AG20443 (cell line): ENCODE measurements around the gene NOP9.
"Not testable (repeated sequence)": the region's sequence is repeated elsewhere in the genome, so short reads cannot be mapped to it uniquely, and the experiment has no call there.

ENCODE experiments used
- DNase-seq: peaks from one replicate; pipeline ENCODE4 v3.0.0; 2012; ENCODE audit warnings: low spot score, mixed read lengths

Gene NOP9

DNA sequence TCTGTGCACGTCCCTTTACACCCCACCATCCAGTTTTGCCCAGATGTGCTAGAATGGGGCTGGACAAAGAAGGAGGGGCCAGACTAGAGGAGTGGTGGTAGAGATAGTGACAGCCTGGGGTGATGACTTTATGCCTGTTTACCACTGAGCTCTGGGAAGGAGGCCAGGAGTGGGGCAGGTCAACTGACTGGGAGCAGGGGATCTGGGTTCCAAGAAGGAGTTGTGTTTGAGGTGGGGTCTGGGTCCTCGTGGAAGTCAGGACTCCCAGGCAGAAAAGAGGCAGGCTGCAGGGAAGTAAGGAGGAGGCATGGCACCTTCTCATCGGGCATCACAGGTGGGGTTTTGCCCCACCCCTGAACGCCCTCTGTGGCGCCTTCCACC lies 10.6 kb downstream of the NOP9 start:
- no peak for DNase-seq

DNA sequence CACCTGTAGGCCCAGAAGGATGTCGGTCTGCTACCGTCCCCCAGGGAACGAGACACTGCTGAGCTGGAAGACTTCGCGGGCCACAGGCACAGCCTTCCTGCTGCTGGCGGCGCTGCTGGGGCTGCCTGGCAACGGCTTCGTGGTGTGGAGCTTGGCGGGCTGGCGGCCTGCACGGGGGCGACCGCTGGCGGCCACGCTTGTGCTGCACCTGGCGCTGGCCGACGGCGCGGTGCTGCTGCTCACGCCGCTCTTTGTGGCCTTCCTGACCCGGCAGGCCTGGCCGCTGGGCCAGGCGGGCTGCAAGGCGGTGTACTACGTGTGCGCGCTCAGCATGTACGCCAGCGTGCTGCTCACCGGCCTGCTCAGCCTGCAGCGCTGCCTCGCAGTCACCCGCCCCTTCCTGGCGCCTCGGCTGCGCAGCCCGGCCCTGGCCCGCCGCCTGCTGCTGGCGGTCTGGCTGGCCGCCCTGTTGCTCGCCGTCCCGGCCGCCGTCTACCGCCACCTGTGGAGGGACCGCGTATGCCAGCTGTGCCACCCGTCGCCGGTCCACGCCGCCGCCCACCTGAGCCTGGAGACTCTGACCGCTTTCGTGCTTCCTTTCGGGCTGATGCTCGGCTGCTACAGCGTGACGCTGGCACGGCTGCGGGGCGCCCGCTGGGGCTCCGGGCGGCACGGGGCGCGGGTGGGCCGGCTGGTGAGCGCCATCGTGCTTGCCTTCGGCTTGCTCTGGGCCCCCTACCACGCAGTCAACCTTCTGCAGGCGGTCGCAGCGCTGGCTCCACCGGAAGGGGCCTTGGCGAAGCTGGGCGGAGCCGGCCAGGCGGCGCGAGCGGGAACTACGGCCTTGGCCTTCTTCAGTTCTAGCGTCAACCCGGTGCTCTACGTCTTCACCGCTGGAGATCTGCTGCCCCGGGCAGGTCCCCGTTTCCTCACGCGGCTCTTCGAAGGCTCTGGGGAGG lies 11.3 kb downstream of the NOP9 start, which contains the start of gene LTB4R:
LTB4R (plus strand) TSS at position 857 of the 959 bp plus-strand sequence. CDS start 4,150 bp downstream, outside the sequence.
- DNase-seq: peak; percentile 93

DNA sequence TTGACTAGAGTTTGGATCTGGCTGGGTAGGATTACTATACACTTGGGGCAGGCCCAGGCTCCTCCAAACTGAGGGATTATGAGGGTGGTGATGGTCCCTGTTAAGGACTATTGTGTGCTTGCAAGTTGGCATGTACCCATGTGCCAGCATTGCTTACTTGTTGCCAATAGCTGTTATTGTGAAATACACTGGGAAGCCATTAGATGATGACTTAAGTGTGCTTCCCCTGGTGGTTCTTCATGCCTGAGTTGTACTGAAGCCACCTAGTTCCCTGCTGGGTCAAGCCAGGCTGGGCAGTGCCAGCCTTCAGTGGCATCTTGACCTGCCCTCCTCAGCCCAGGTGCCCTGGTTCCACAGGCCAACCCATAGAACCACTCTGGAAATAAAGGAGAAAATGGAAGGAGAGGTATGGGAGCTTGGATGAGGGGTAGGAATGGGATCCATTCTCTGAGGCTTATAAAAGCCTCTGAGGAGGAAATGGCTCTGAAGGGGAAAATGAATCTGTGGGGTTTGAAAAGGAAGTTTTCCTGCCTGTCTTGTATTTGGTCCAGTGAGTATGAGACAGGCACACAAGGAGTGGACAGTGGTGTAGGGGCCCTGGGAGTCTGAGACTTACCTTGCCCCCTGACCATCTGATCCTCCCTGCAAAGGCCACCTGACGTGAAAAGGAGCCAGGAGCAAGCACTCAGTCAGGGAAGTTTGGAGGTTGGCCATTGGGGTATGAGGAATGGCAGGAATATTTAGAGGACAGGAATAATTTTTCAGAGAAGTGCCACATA lies 12.4 kb downstream of the NOP9 start:
- peak; percentile 31 for DNase-seq

DNA sequence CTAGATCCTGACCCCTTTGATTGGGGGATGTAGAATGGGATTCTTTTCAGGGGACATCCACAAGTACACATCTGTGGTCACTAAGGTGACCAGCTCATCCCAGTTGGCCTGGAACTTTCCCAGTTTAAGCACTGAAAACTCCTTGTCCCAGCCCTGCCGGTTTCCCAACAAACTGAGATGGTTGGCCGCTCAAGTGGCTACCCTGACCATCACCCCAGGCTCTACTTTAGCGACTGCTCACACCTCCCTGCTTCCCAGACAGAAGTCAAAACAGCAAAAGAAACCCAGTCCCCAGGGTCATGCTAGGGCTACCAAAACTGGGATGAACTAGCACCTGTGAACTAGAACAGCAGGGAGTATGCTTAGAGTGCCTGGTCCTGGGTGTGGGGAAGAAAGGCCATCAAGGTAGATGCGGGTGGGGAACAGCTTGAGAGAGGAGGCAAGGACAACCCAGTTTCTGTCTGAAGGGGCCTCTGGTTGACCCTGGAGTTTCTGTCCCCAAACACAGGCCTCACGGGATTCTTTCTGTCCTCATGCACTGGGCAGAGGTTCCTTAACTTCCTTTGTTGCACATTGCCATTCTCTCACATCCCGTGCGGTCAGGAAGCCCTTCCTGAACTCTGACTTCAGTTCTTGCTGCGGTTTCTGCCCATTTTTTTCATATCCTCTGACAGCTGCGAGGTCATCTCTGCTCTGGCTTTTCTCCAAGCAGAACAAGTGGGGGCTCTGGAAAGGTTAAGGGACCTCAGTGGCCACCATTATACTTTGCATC lies 13.3 kb downstream of the NOP9 start:
- DNase-seq: no peak

DNA sequence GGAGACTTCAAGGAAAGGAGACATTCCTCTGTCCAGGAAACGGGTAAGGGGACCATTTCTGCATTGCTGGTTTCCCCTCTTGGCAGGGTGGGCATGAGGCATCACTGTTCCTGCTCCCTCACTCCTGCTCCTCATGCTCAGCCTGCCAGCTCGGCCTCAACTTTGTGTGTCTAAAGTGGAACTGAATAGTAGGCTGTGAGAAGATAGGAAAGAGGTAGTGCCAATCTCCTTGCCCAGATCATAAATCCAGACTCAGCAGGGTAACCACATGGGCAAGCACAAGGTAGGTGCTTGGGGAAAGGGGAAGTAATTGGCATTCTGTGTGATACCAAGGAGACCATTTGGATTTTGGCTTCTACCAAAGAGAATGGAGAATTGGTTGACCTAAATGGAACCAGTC lies 14.3 kb downstream of the NOP9 start:
- DNase-seq: no peak

DNA sequence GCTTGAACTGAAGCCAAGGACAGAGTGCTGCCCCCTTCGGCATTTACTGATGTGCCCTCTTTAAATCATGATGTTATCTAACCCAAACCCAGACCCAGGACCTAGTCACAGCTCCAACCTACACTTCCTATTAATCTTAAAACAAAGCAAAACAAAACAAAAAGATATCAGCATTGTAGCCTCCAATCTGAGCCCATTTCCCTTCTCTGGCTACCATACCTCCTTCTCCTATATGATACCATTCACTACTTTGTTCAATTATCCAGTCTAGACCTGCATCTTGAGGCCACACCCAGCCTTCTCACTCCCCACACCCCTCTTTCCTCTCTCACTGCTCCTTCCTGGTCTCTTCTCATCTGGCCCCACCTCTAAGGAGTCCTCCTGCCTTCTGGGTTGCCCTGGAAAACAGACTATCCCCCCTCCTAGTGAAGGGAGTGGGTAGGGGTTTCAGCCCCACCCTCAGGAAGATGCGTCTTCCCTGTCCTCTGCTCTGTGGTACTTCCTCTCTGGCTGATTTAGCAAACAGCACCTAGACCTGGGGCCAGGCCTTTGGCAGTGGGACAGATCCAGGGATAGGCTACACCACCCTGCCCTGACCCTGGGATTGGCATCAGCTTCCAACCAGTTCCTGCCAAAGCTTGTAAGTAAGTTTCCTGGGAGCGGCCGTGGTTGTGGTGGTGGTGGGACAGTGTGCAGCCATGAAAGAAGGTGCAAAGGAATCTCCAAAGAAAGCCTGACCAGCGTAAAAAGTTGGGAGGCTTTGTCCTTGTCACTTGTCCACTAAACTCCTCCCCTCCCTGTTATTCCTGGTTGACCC lies 14.9 kb downstream of the NOP9 start:
- no peak for DNase-seq

DNA sequence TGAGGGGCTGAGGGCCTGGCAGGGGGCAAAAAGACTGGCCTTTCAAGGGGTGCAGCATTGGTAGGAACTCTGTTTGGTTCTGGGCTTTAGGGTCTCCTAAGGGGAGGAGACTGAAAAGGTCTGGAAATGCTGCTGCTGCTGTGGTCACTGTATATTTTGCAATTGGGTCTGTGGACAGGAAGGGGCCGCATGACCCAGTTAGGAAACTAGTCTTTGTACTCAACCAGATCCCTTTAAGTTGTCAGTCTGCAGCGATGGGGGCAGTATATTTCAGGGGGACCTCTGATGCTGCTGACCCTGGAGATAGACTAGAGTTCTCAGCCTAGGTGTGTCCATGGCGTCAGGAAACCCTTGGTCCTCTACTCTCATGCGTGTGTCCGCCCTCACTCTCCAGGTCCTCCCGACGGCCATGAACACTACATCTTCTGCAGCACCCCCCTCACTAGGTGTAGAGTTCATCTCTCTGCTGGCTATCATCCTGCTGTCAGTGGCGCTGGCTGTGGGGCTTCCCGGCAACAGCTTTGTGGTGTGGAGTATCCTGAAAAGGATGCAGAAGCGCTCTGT lies 15.7 kb downstream of the NOP9 start:
- no peak for DNase-seq

DNA sequence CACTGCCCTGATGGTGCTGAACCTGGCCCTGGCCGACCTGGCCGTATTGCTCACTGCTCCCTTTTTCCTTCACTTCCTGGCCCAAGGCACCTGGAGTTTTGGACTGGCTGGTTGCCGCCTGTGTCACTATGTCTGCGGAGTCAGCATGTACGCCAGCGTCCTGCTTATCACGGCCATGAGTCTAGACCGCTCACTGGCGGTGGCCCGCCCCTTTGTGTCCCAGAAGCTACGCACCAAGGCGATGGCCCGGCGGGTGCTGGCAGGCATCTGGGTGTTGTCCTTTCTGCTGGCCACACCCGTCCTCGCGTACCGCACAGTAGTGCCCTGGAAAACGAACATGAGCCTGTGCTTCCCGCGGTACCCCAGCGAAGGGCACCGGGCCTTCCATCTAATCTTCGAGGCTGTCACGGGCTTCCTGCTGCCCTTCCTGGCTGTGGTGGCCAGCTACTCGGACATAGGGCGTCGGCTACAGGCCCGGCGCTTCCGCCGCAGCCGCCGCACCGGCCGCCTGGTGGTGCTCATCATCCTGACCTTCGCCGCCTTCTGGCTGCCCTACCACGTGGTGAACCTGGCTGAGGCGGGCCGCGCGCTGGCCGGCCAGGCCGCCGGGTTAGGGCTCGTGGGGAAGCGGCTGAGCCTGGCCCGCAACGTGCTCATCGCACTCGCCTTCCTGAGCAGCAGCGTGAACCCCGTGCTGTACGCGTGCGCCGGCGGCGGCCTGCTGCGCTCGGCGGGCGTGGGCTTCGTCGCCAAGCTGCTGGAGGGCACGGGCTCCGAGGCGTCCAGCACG lies 16.4 kb downstream of the NOP9 start:
- DNase-seq: peak; percentile 39

DNA sequence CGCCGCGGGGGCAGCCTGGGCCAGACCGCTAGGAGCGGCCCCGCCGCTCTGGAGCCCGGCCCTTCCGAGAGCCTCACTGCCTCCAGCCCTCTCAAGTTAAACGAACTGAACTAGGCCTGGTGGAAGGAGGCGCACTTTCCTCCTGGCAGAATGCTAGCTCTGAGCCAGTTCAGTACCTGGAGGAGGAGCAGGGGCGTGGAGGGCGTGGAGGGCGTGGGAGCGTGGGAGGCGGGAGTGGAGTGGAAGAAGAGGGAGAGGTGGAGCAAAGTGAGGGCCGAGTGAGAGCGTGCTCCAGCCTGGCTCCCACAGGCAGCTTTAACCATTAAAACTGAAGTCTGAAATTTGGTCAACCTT lies 16.9 kb downstream of the NOP9 start:
- DNase-seq: no peak

DNA sequence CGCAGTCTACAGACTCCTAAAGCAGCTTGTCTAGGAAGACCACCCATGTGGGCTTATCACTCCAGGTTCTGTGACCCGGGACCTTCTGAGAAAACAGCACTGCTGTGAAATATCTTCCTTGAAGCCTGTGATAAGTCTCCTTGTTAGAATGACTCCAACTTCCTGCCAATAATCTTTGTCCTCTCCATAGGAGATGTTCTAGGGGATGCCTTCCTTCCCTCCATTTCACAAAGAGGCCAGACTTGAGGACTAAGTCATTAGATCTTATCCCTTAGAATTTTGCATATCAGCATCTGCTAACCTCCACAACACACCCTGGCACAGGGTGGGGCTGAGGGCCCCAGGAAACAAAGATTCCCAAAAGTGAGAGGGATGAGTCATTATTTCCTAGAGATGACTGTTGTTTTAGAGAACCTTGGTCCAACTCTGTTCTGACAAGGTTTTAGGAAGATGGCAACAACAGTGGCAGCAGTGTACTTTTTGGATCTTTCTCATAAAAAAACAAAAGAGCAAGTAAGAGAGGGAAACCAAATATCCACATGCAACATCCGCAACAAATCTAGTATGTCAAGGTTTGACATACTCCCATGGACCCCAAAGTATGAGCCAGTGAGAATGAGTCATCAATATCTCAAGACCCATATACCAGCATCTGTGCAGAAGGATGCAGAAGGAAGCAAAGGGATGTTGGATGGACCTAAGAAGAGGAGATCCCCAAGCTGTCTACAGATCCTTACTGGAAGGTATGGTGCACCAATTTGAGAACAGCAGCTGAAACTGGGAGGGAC lies 17.7 kb downstream of the NOP9 start:
- peak; percentile 56 for DNase-seq

DNA sequence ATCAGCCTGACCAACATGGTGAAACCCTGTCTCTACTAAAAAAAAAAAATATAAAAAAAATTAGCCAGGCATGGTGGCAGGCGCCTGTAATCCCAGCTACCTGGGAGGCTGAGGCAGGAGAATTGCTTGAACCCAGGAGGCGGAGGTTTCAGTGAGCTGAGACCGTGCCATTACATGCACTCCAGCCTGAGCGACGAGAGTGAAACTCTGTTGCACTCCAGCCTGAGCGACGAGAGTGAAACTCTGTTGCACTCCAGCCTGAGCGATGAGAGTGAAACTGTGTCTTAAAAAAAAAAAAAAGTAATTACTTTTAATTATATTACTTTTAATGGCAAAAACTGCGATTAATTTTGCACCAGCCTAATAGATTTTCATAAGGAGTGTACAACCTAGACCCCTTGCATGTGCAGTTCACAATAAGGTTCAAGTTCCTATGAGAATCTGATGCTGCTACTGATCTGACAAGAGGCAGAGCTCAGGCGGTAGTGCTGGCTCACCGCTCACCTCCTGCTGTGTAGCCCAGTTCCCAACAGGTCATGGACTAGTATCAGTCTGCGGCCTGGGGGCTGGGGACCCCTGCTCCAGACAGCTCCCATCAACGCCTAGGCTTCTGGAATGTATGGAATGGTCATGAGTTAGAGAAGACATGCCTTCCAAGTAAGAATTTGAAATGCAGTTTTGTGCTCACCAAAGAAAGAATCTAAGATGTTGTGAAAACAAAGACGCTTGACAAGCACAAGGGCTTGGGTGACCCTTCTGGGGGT lies 21.7 kb downstream of the NOP9 start:
- no peak for DNase-seq

DNA sequence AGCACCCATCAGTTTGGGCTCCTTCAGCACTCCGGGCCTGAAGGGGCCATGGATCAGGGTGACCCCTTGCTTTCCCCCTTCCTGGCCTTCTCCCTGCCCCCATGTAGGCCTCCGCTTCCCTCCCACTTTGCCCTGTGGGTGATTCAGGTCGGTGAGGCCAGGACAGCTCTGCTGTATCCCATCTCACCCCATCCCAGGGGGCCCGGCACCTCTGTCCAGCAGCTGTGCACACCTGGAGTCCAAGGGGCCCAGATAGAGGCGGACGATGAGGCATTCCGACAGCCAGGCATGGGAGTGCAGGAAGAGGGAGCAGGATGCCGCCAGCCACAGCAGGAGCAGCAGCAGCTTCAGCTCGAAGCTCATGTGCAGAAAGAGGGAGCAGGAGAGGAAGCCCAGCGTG lies 23.0 kb downstream of the NOP9 start:
- no peak for DNase-seq

DNA sequence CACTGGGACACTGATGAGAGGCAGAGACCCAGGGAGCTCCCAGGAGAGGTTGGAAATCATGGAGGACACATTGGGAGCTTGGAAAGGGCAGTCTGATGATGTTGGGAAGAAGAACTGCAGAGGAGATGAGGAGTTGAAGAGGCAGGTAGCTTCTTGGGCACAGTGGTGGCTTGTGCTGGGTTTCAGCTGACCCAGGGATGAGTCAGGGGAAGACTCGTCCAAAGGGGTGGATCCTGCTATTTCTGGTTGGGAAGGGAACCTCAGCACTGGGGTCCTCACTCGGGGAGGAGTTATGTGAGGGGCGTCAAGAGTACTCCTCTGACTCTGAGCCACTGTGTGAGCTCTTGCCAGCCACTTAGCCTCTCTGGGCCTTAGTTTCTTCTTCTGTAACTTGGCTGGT lies 23.7 kb downstream of the NOP9 start:
- DNase-seq: peak; percentile 49

DNA sequence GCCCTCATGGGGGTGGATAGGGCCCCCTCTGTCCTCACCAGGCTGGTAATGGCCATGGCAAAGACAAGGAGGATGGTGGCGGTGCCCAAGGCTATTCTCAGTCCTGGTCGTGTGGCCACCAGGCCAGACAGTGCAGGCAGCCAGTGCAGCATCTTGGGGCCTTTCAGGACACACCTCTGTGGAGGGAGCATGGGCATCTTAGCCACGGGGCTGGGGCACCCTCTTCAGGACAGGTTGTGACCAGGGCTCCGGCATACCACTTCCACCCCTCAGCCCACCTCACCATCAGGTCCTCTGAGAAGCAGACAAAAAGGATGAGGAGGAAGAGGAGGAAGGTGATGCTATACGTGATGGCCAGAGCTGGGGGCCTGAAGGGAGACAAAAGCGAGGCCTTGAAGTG lies 24.4 kb downstream of the NOP9 start:
- no peak for DNase-seq

DNA sequence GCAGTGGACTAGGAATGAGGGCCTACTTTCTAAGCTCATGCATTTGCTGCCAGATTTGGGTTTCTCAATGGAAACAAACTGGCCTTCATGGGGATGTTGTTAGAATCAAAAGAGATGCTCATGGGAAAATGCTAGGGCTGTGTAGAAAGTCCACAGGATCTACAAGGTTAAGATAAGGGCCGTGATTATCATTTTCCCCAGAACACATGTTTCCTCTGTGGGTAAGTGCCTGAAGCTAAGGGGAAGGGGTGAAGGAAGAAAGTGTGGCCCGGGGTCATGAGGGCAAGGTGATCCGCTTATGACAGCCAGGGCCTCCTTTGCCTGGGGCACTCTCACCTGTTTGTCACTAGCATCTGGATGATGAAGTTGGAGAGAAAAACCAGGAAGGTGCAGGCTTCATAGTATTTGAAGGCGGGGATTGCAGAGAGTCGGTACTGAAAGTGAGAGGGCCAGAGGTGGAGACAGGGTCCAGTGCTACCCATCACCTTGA lies 25.4 kb downstream of the NOP9 start:
- DNase-seq: no peak

DNA sequence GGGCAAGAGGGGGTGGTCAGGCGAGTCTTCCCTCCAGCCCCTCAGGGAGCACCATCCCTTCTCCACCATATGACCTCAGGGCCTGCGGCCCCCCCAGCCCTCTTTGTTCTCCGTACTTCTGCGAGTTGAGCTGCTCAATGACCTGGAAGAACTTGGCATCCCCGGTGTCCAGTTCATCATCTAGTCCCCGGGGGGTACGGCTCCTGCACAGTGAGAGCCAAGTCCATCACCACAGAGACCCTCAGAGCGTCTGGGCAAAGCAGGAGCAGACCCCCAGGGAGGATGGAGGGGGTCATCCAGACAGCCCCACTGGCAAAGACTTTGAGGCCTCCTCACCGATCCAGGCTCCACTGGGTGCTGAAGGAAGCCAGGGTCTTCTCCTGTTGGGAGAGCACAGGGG lies 26.3 kb downstream of the NOP9 start:
- no peak for DNase-seq

DNA sequence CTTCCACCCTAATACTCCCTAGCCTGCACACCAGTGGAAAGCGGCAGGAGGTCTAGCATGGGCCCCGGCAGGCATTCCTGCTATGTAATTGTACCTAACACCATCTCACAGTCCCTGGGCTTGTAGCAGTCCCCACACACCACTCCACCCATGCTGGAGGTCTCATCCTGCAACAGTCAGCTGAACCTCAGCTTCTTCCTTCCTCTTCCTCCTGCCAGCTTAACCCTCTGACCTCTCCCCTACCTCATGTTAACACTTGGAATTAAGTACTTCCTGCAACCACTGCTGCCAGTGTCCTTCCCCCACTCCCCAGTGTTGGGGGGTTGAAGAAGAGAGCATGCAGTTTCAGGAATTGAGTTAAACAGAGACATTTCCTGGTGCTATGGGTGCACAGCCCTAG lies 27.7 kb downstream of the NOP9 start:
- DNase-seq: no peak

DNA sequence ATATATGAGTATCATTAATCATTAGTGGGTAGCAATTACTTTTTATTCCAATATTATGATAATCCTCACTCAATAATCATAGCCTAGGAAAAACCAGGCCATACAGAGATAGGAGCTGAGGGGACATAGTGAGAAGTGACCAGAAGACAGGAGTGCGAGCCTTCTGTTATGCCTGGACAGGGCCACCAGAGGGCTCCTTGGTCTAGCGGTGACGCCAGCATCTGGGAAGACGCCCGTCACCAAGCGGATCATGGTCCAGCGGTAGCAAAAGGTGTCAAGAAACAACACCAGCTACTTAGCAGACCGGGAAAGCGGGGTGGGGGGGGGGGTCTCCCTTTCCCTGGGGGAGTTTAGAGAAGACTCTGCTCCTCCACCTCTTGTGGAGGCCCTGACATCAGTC lies 28.3 kb downstream of the NOP9 start:
- not testable (repeated sequence) for DNase-seq
